Liver (tissue), 3 donors: Measurements from ENCODE around the gene MSI1.

Source experiments
- EGR1 ChIP-seq, 2 donors: IDR thresholded peaks; 2 replicates each; pipeline ENCODE4 v1.6.1; 2016 to 2018; ENCODE audit warnings: antibody characterized with exemption in 2 of 2, low read depth in 2 of 2
- FOXA1 ChIP-seq: IDR thresholded peaks from 2 replicates; pipeline ENCODE4 v1.6.1; 2016; ENCODE audit warnings: antibody characterized with exemption
- GABPA ChIP-seq, 2 donors: IDR thresholded peaks in 1 of 2; conservative IDR thresholded peaks in 1 of 2; 2 replicates each; pipeline ENCODE4 v1.6.1; 2016; ENCODE audit warnings: antibody characterized with exemption in 2 of 2, mild to moderate bottlenecking in 1 of 2, moderate library complexity in 1 of 2
- JUND ChIP-seq, 2 donors: IDR thresholded peaks; 2 replicates each; pipeline ENCODE4 v1.6.1; 2016; ENCODE audit warnings: antibody characterized with exemption in 2 of 2
- RAD21 ChIP-seq, 2 donors: IDR thresholded peaks; 2 replicates each; pipeline ENCODE4 v1.6.1; 2016; ENCODE audit warnings: antibody characterized with exemption in 2 of 2, mild to moderate bottlenecking in 2 of 2
- SP1 ChIP-seq: IDR thresholded peaks from 2 replicates; pipeline ENCODE4 v1.6.1; 2018; ENCODE audit warnings: antibody characterized with exemption, mild to moderate bottlenecking
- TAF1 ChIP-seq: conservative IDR thresholded peaks from 2 replicates; pipeline ENCODE4 v1.6.1; 2016; ENCODE audit warnings: antibody characterized with exemption, mild to moderate bottlenecking
- YY1 ChIP-seq: IDR thresholded peaks from 2 replicates; pipeline ENCODE4 v1.6.1; 2016; ENCODE audit warnings: antibody characterized with exemption, mild to moderate bottlenecking
- TF ChIP-seq, protein P1 (sequence below): IDR thresholded peaks from 2 replicates; pipeline ENCODE4 v1.6.1; 2016; ENCODE audit warnings: antibody characterized with exemption, mild to moderate bottlenecking
- TF ChIP-seq, protein P2 (sequence below): IDR thresholded peaks from 2 replicates; pipeline ENCODE4 v1.6.1; 2016; ENCODE audit warnings: antibody characterized with exemption
- TF ChIP-seq, protein P3 (sequence below): fragments of 150-350 bp; IDR thresholded peaks from 2 replicates; pipeline ENCODE4 v1.5.1; 2017; ENCODE audit warnings: improper control_type of control experiment, low read depth, low read length; ENCODE audit not compliant: missing input control
- TF ChIP-seq, protein P4 (sequence below): IDR thresholded peaks from 2 replicates; pipeline ENCODE4 v1.6.1; 2016; ENCODE audit warnings: antibody characterized with exemption
- TF ChIP-seq, protein P5 (sequence below): IDR thresholded peaks from 2 replicates; pipeline ENCODE4 v1.6.1; 2016; ENCODE audit warnings: antibody characterized with exemption
- donor health status: healthy.
- donor health status: healthy.

DNA sequence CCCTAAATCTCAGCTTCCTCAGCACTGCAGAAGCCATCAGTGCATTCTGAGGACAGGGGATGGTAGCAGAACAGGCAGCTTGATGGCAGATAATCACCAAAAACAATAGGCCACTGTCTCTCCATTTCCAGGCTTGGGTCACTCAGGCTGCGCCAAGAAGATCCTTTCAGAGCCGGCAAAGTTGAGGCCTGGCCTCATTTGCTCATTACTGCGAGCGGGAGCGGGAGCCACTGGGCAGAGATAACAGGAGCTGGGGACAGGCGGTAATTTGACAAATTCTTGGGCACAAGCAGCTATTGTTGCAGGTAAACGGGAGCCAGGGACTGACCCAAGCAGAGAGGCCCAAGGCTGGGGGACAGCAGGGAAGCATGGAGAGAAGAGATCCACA lies 2.1 kb downstream of the MSI1 start:
- TF ChIP-seq, protein P1, sequence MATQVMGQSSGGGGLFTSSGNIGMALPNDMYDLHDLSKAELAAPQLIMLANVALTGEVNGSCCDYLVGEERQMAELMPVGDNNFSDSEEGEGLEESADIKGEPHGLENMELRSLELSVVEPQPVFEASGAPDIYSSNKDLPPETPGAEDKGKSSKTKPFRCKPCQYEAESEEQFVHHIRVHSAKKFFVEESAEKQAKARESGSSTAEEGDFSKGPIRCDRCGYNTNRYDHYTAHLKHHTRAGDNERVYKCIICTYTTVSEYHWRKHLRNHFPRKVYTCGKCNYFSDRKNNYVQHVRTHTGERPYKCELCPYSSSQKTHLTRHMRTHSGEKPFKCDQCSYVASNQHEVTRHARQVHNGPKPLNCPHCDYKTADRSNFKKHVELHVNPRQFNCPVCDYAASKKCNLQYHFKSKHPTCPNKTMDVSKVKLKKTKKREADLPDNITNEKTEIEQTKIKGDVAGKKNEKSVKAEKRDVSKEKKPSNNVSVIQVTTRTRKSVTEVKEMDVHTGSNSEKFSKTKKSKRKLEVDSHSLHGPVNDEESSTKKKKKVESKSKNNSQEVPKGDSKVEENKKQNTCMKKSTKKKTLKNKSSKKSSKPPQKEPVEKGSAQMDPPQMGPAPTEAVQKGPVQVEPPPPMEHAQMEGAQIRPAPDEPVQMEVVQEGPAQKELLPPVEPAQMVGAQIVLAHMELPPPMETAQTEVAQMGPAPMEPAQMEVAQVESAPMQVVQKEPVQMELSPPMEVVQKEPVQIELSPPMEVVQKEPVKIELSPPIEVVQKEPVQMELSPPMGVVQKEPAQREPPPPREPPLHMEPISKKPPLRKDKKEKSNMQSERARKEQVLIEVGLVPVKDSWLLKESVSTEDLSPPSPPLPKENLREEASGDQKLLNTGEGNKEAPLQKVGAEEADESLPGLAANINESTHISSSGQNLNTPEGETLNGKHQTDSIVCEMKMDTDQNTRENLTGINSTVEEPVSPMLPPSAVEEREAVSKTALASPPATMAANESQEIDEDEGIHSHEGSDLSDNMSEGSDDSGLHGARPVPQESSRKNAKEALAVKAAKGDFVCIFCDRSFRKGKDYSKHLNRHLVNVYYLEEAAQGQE: no peak
- TF ChIP-seq, protein P2, sequence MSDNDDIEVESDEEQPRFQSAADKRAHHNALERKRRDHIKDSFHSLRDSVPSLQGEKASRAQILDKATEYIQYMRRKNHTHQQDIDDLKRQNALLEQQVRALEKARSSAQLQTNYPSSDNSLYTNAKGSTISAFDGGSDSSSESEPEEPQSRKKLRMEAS: no peak
- TF ChIP-seq, protein P3, sequence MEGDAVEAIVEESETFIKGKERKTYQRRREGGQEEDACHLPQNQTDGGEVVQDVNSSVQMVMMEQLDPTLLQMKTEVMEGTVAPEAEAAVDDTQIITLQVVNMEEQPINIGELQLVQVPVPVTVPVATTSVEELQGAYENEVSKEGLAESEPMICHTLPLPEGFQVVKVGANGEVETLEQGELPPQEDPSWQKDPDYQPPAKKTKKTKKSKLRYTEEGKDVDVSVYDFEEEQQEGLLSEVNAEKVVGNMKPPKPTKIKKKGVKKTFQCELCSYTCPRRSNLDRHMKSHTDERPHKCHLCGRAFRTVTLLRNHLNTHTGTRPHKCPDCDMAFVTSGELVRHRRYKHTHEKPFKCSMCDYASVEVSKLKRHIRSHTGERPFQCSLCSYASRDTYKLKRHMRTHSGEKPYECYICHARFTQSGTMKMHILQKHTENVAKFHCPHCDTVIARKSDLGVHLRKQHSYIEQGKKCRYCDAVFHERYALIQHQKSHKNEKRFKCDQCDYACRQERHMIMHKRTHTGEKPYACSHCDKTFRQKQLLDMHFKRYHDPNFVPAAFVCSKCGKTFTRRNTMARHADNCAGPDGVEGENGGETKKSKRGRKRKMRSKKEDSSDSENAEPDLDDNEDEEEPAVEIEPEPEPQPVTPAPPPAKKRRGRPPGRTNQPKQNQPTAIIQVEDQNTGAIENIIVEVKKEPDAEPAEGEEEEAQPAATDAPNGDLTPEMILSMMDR: no peak
- TF ChIP-seq TAF1: no peak
- no peak for TF ChIP-seq RAD21 (IDR thresholded peaks at IDR 0.05)
- TF ChIP-seq, protein P4, sequence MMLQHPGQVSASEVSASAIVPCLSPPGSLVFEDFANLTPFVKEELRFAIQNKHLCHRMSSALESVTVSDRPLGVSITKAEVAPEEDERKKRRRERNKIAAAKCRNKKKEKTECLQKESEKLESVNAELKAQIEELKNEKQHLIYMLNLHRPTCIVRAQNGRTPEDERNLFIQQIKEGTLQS: no peak
- TF ChIP-seq GABPA (IDR thresholded peaks at IDR 0.05 in 1 of 2, conservative IDR thresholded peaks at IDR 0.05 in 1 of 2): no peak
- TF ChIP-seq, protein P5, sequence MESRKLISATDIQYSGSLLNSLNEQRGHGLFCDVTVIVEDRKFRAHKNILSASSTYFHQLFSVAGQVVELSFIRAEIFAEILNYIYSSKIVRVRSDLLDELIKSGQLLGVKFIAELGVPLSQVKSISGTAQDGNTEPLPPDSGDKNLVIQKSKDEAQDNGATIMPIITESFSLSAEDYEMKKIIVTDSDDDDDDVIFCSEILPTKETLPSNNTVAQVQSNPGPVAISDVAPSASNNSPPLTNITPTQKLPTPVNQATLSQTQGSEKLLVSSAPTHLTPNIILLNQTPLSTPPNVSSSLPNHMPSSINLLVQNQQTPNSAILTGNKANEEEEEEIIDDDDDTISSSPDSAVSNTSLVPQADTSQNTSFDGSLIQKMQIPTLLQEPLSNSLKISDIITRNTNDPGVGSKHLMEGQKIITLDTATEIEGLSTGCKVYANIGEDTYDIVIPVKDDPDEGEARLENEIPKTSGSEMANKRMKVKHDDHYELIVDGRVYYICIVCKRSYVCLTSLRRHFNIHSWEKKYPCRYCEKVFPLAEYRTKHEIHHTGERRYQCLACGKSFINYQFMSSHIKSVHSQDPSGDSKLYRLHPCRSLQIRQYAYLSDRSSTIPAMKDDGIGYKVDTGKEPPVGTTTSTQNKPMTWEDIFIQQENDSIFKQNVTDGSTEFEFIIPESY: no peak
- TF ChIP-seq JUND (IDR thresholded peaks at IDR 0.05): no peak
- no peak for TF ChIP-seq FOXA1
- TF ChIP-seq SP1: no peak
- TF ChIP-seq EGR1 (IDR thresholded peaks at IDR 0.05; ENCODE audit: low read depth in 2 of 2): no peak
- TF ChIP-seq YY1: no peak
